OCI-LY7 (cell line): ENCODE data around the gene CRTC1. TPM values are rescaled to one million over a fixed set of nuclear protein-coding genes. Genes with fewer than 3 reads are reported as not detected.

ENCODE experiments used
- BruUV-seq: library from RNA; stranded (reverse); fragments of 400-500 nt; replicated peaks from 2 replicates; lab custom pipeline; 2021; lab: Mats Ljungman, UMichigan
- CTCF ChIA-PET: fragments of 300-600 bp; sonication (Branson Sonifier 250); formaldehyde crosslinking; loops from one replicate; lab custom pipeline; 2022; ENCODE audit warnings: antibody characterized with exemption; ENCODE audit not compliant: unreplicated experiment; lab: Charles Lee
- POLR2A ChIA-PET: fragments of 300-600 bp; sonication (Branson Sonifier 250); formaldehyde crosslinking; loops from one replicate; lab custom pipeline; 2022; ENCODE audit warnings: antibody characterized with exemption; lab: Charles Lee
- DNase-seq: peaks from one replicate; pipeline ENCODE4 v3.0.0-alpha.2; 2015; ENCODE audit warnings: low spot score
- H2AFZ ChIP-seq: fragments of 200-600 bp; sonication (generic), shearing (Covaris generic); 2 replicates; pipeline ENCODE4 v1.6.1; 2014; ENCODE audit warnings: mild to moderate bottlenecking, antibody characterized with exemption, low read length, moderate library complexity
- H3K27ac ChIP-seq: fragments of 200-600 bp; sonication (generic); 2 replicates; pipeline ENCODE4 v1.5.1; 2014; ENCODE audit warnings: mixed run types, low read depth, mild to moderate bottlenecking, moderate library complexity, low read length, inconsistent platforms; ENCODE audit not compliant: poor library complexity, severe bottlenecking
- H3K36me3 ChIP-seq: fragments of 200-600 bp; sonication (generic); 2 replicates; pipeline ENCODE4 v1.6.1; 2014; ENCODE audit warnings: mild to moderate bottlenecking, antibody characterized with exemption, low read length, moderate library complexity, mixed read lengths; ENCODE audit not compliant: insufficient read depth
- H3K4me1 ChIP-seq: fragments of 200-600 bp; sonication (generic); 2 replicates; pipeline ENCODE4 v1.5.1; 2014; ENCODE audit warnings: mild to moderate bottlenecking, low read length; ENCODE audit not compliant: insufficient read depth, poor library complexity, severe bottlenecking
- H3K4me2 ChIP-seq: fragments of 200-600 bp; sonication (generic); 2 replicates; pipeline ENCODE4 v1.6.1; 2014; ENCODE audit warnings: mild to moderate bottlenecking, low read length
- H3K4me3 ChIP-seq: fragments of 200-600 bp; sonication (generic); 2 replicates; pipeline ENCODE4 v1.5.1; 2014; ENCODE audit warnings: mild to moderate bottlenecking, low read depth, low read length; ENCODE audit not compliant: poor library complexity, severe bottlenecking
- H3K79me2 ChIP-seq: fragments of 200-600 bp; sonication (generic); 2 replicates; pipeline ENCODE4 v1.6.1; 2016; ENCODE audit warnings: low read depth, mild to moderate bottlenecking, low read length, moderate library complexity, mixed read lengths; ENCODE audit not compliant: insufficient read depth
- H3K9me2 ChIP-seq: fragments of 200-600 bp; sonication (generic); 2 replicates; pipeline ENCODE4 v1.6.1; 2016; ENCODE audit warnings: mild to moderate bottlenecking, low read length, mixed read lengths; ENCODE audit not compliant: insufficient read depth
- H3K9me3 ChIP-seq: fragments of 200-600 bp; sonication (generic); 2 replicates; pipeline ENCODE4 v1.6.1; 2014; ENCODE audit warnings: mild to moderate bottlenecking, mixed run types, low read length, mixed read lengths
- H4K20me1 ChIP-seq: fragments of 200-600 bp; sonication (generic); 2 replicates; pipeline ENCODE4 v1.6.1; 2014; ENCODE audit warnings: mild to moderate bottlenecking, antibody characterized with exemption, low read length, moderate library complexity, mixed read lengths; ENCODE audit not compliant: insufficient read depth
- EZH2phosphoT487 ChIP-seq: fragments of 200-600 bp; sonication (generic); IDR thresholded peaks from 2 replicates; pipeline ENCODE4 v1.6.1; 2018; ENCODE audit warnings: low read depth, borderline replicate concordance, mild to moderate bottlenecking, mixed run types, antibody characterized with exemption, low read length, moderate library complexity, mixed read lengths
- intact Hi-C: fragments of 100-400 bp; cut with micrococcal nuclease; formaldehyde crosslinking; loops from one replicate; pipeline ENCODE4 v1.10.0; 2022; ENCODE audit not compliant: unreplicated experiment
- total RNA-seq, 2 experiments: library from RNA; depleted of rRNA in 1 of 2; stranded (reverse); fragments of >200 nt in 1 of 2; shearing (Covaris generic) in 1 of 2; gene quantifications; 2 replicates each; pipeline ENCODE4 v1.2.3, GENCODE V29; 2014 to 2022
- TF ChIP-seq, protein P1 (sequence below): fragments of 200-600 bp; sonication (generic); conservative IDR thresholded peaks from 2 replicates; pipeline ENCODE4 v1.5.1; 2014; ENCODE audit warnings: mild to moderate bottlenecking, antibody characterized with exemption, low read length, moderate library complexity, mixed read lengths

Gene CRTC1
- total RNA-seq, 2 experiments from 2014 or later: 4.1 to 10.3 TPM

DNA sequence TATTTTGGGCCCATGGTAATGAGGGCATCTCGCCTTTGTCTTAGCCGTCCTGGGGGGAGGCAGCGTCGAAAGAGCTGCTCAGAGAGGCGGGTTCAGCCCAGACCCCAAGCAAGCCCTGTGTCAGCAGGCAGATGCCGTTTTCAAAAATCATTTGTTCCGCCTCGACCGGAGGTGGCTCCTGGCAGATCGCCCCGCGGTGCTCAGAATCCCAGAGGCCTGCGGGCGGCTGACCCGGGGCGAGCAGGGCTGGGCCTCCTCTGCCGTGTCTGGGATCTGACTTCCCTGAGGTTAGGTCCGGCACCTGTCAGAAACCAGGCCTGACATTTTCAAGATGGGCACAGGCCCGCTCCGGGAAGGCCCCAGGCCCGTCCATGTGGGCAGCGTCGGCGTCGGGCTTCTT lies 36.1 kb downstream of the CRTC1 start:
- BruUV-seq: no TSS peak

DNA sequence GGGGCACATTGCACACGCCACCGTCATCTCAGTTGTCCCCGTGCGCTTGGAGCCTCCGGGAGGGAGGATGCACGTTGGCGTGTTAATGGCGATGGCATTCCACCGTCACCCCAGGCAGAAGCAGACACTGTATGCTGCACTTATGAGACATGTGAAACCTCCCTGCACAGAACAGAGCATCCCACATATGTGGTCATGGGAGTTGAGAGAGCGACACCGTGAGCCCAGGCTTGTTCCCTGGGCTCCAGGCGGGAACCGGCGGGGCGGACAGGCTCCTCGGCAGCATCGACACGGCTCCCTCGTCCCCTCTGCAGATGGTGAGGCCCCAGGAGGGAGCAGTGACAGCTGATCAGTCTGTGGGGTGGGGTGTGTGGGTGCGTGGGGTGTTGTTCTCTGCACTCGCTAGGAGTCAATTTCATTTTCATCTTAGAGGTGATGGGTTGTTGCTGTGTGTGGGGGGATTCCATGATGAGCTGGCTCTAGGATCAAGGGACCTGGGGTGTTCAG lies 40.4 kb downstream of the CRTC1 start:
- Histone ChIP-seq H3K79me2 (no peaks in the 10 kb centered on the region), H3K9me3 (no peaks in the 10 kb centered on the region), H3K4me2 (no peak overlapping the region), H3K4me1 (no peaks in the 10 kb centered on the region), H4K20me1 (no peaks in the 10 kb centered on the region), H3K27ac (no peak overlapping the region), H3K4me3 (no peak overlapping the region), H3K36me3 (no peaks in the 10 kb centered on the region), H3K9me2 (no peaks in the 10 kb centered on the region), H2AFZ (no peak overlapping the region)
- ChIA-PET POLR2A (no interaction called here), CTCF (no interaction called here)
- no peak for DNase-seq
- TF ChIP-seq EZH2phosphoT487: no peak
- TF ChIP-seq, protein P1, sequence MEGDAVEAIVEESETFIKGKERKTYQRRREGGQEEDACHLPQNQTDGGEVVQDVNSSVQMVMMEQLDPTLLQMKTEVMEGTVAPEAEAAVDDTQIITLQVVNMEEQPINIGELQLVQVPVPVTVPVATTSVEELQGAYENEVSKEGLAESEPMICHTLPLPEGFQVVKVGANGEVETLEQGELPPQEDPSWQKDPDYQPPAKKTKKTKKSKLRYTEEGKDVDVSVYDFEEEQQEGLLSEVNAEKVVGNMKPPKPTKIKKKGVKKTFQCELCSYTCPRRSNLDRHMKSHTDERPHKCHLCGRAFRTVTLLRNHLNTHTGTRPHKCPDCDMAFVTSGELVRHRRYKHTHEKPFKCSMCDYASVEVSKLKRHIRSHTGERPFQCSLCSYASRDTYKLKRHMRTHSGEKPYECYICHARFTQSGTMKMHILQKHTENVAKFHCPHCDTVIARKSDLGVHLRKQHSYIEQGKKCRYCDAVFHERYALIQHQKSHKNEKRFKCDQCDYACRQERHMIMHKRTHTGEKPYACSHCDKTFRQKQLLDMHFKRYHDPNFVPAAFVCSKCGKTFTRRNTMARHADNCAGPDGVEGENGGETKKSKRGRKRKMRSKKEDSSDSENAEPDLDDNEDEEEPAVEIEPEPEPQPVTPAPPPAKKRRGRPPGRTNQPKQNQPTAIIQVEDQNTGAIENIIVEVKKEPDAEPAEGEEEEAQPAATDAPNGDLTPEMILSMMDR: no peak
- no TSS peak for BruUV-seq
- intact Hi-C loops: no loop called here

More for the DNA sequence above, 36.1 kb downstream of the CRTC1 start:
- Histone ChIP-seq H4K20me1 (no peaks in the 10 kb centered on the region), H3K36me3 (no peaks in the 10 kb centered on the region), H3K4me3 (no peak overlapping the region), H3K4me1 (no peaks in the 10 kb centered on the region), H3K27ac (no peak overlapping the region), H3K4me2 (no peak overlapping the region), H3K9me2 (no peaks in the 10 kb centered on the region), H3K9me3 (no peaks in the 10 kb centered on the region), H3K79me2 (no peaks in the 10 kb centered on the region), H2AFZ (no peak overlapping the region)
- CTCF ChIA-PET: no interaction called here
- no peak for DNase-seq
- POLR2A ChIA-PET: no interaction called here
- intact Hi-C loops: no loop called here
- no peak for TF ChIP-seq EZH2phosphoT487
- TF ChIP-seq, protein P1: no peak

DNA sequence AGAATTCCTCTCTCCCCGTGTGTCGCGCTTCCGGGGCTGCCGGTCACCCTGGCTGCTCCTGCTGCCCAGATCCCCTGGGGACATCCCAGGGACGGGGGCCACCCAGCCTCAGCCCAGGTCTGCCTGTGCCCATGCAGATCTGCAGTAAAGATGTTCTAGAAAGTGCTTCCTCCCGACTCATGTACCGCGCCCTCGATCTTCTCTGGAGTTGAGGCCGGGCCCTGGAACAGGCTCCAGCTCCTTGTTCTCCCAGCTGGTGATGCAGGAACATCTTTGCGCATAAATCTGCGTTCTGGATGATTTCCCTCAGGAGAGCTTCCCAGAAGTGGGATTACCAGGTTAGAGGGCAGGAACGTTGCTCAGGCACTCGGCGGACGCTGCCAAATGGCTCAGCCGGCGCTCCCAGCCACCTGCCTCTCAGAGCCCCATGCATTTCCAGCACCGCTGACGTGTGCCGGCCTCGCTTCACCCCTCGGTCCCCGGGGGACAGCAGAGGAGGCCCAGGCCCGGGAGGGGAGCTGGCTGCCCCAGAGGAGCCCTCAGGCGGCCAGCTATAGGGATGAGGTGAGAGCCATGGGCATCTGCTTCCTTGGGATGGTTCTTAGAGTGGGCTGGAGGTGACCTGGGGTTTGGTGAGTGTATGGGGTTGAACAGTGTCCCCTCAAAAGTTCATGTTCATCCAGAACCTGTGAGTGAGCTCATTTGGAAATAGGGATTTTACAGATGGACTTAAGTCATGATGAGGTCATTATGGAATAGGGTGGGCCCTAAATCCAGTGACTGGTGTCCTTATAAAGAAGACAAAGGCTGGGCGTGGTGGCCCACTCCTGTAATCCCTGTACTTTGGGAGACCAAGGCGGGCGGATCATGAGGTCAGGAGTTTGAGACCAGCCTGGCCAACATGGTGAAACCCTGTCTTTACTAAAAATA lies 42.6 kb downstream of the CRTC1 start:
- Histone ChIP-seq H2AFZ (no peak overlapping the region), H3K9me3 (no peaks in the 10 kb centered on the region), H3K4me3 (no peak overlapping the region), H3K27ac (no peak overlapping the region), H3K9me2 (no peaks in the 10 kb centered on the region), H3K79me2 (no peaks in the 10 kb centered on the region), H3K4me2 (no peak overlapping the region), H3K4me1 (no peaks in the 10 kb centered on the region), H4K20me1 (no peaks in the 10 kb centered on the region), H3K36me3 (no peaks in the 10 kb centered on the region)
- no TSS peak for BruUV-seq
- ChIA-PET CTCF (no interaction called here), POLR2A (no interaction called here)
- DNase-seq: no peak
- intact Hi-C loops: no loop called here
- TF ChIP-seq, protein P1: no peak
- no peak for TF ChIP-seq EZH2phosphoT487
